SK-N-SH (cell line): ENCODE data around the gene MFAP4. TPM values are rescaled to one million over a fixed set of nuclear protein-coding genes. Genes with fewer than 3 reads are reported as not detected.

Experiments used
- CTCF ChIA-PET: fragments of 300-600, 350-600 bp; formaldehyde crosslinking; extraction: SDS; loops from one replicate; lab custom pipeline; 2021; lab: Yijun Ruan, JAX
- POLR2A ChIA-PET: fragments of 350-600 bp; sonication (Branson Sonifier 250); formaldehyde crosslinking; extraction: SDS; loops from one replicate; lab custom pipeline; 2020; ENCODE audit warnings: antibody characterized with exemption, inconsistent platforms; lab: Yijun Ruan, JAX
- DNase-seq: peaks from one replicate; pipeline ENCODE4 v3.0.0; 2012
- H2AFZ ChIP-seq: fragments of 200-600 bp; sonication (generic); 2 replicates; pipeline ENCODE4 v1.8.1; 2016; ENCODE audit warnings: antibody characterized with exemption, mild to moderate bottlenecking, low read depth
- H3F3A ChIP-seq: fragments of 200-600 bp; sonication (generic); replicated peaks from 2 replicates; pipeline ENCODE3; 2016; ENCODE audit warnings: antibody characterized with exemption, mild to moderate bottlenecking; ENCODE audit not compliant: insufficient read depth
- H3K27ac ChIP-seq, 2 experiments: fragments of 200-500 bp in 1 of 2; fragments of 200-600 bp in 1 of 2; sonication (Bioruptor generic) in 1 of 2; sonication (generic), shearing (Covaris generic) in 1 of 2; 2 replicates each; pipeline versions ENCODE4 v1.5.1 to v1.6.1; 2014 to 2016; ENCODE audit warnings: low read depth in 2 of 2, inconsistent platforms in 1 of 2, low read length in 1 of 2, mild to moderate bottlenecking in 1 of 2, mixed read lengths in 1 of 2
- H3K27me3 ChIP-seq: fragments of 200-600 bp; sonication (generic), shearing (Covaris generic); 2 replicates; pipeline ENCODE4 v1.6.1; 2016; ENCODE audit warnings: mixed run types; ENCODE audit not compliant: insufficient read depth
- H3K36me3 ChIP-seq, 2 experiments: fragments of 200-500 bp in 1 of 2; fragments of 200-600 bp in 1 of 2; sonication (Bioruptor generic) in 1 of 2; sonication (generic) in 1 of 2; replicated peaks in 1 of 2; 2 replicates each; pipeline versions ENCODE3 to v1.5.1; 2014 to 2016; ENCODE audit warnings: low read length in 1 of 2, mild to moderate bottlenecking in 1 of 2; ENCODE audit not compliant: insufficient read depth in 2 of 2, control insufficient read depth in 1 of 2
- H3K4me1 ChIP-seq, 2 experiments: fragments of 200-500 bp in 1 of 2; fragments of 200-600 bp in 1 of 2; sonication (Bioruptor generic) in 1 of 2; sonication (generic), shearing (Covaris generic) in 1 of 2; 2 replicates each; pipeline versions ENCODE4 v1.5.1 to v1.6.1; 2014 to 2016; ENCODE audit warnings: low read depth in 1 of 2, low read length in 1 of 2, mixed run types in 1 of 2; ENCODE audit not compliant: insufficient read depth in 2 of 2, control insufficient read depth in 1 of 2
- H3K4me2 ChIP-seq: fragments of 200-600 bp; sonication (generic), shearing (Covaris generic); 2 replicates; pipeline ENCODE4 v1.6.1; 2017; ENCODE audit warnings: mixed run types
- H3K4me3 ChIP-seq, 2 experiments: fragments of 200-500 bp in 1 of 2; fragments of 200-600 bp in 1 of 2; sonication (Bioruptor generic) in 1 of 2; sonication (generic), shearing (Covaris generic) in 1 of 2; 2 replicates each; pipeline versions ENCODE4 v1.5.1 to v1.8.1; 2014 to 2016; ENCODE audit warnings: low read depth in 2 of 2, inconsistent platforms in 1 of 2, low read length in 1 of 2, mild to moderate bottlenecking in 1 of 2, mixed read lengths in 1 of 2, moderate library complexity in 1 of 2
- H3K79me2 ChIP-seq: fragments of 200-600 bp; sonication (generic); 2 replicates; pipeline ENCODE4 v1.8.1; 2017; ENCODE audit warnings: mild to moderate bottlenecking; ENCODE audit not compliant: insufficient read depth
- H3K9ac ChIP-seq: fragments of 200-600 bp; sonication (generic); 2 replicates; pipeline ENCODE4 v1.6.1; 2017; ENCODE audit warnings: mixed run types
- H3K9me2 ChIP-seq: fragments of 200-600 bp; sonication (generic); 2 replicates; pipeline ENCODE4 v1.6.1; 2017; ENCODE audit warnings: mixed run types
- H3K9me3 ChIP-seq: fragments of 200-600 bp; sonication (generic); 2 replicates; pipeline ENCODE4 v1.6.1; 2017; ENCODE audit warnings: mixed run types, mild to moderate bottlenecking, moderate library complexity
- H4K20me1 ChIP-seq: fragments of 200-600 bp; sonication (generic); 2 replicates; pipeline ENCODE4 v1.6.1; 2017; ENCODE audit warnings: mild to moderate bottlenecking, mixed run types; ENCODE audit not compliant: insufficient read depth
- FOSL2 ChIP-seq: IDR thresholded peaks from 2 replicates; pipeline ENCODE4 v1.4.0; 2012; ENCODE audit warnings: low read depth, mild to moderate bottlenecking, moderate library complexity, borderline replicate concordance
- FOXJ3 ChIP-seq: sonication (generic); formaldehyde crosslinking; IDR thresholded peaks from 2 replicates; pipeline ENCODE4 v1.5.1; 2020; ENCODE audit warnings: mild to moderate bottlenecking, missing genetic modification reagents
- GATA2 ChIP-seq: sonication (generic); formaldehyde crosslinking; IDR thresholded peaks from 2 replicates; pipeline ENCODE4 v1.5.0; 2020; ENCODE audit warnings: mild to moderate bottlenecking, missing genetic modification reagents
- MEF2A ChIP-seq: IDR thresholded peaks from 2 replicates; pipeline ENCODE4 v1.4.0; 2012; ENCODE audit warnings: low read depth, borderline replicate concordance
- RFX5 ChIP-seq: IDR thresholded peaks from 2 replicates; pipeline ENCODE4 v1.6.1; 2012; ENCODE audit warnings: mild to moderate bottlenecking, improper control_type of control experiment, low read length
- TEAD4 ChIP-seq: IDR thresholded peaks from 2 replicates; pipeline ENCODE4 v1.4.0; 2012; ENCODE audit warnings: mild to moderate bottlenecking, borderline replicate concordance; ENCODE audit not compliant: insufficient read depth
- WGBS: methylation state at CpG from one replicate; pipeline ENCODE4 v1.1.6; 2017; ENCODE audit warnings: low lambda C conversion rate; 5-methylcytosine and 5-hydroxymethylcytosine counted together
- polyA plus RNA-seq, 3 experiments: library from polyadenylated mRNA; depleted of rRNA; stranded (reverse); fragments of >200 nt; gene quantifications; 2 replicates each; pipeline ENCODE4 v1.2.3, GENCODE V29; 2012
- TF ChIP-seq, protein P1 (sequence below): fragments of 150-350 bp; IDR thresholded peaks from 2 replicates; pipeline ENCODE4 v1.6.1; 2017; ENCODE audit warnings: antibody characterized with exemption, low read length, low read depth, borderline replicate concordance
- TF ChIP-seq, protein P2 (sequence below): IDR thresholded peaks from 2 replicates; pipeline ENCODE4 v1.4.0; 2012; ENCODE audit warnings: low read depth, borderline replicate concordance

Gene MFAP4
- polyA plus RNA-seq, 1 of the 3 experiments (the other 2 are of a cell fraction), result 120 TPM

GRCh38 chr17:19415311-19415710, 28.3 kb upstream of the MFAP4 start:
- CTCF ChIA-PET, result no interaction called here

DNA sequence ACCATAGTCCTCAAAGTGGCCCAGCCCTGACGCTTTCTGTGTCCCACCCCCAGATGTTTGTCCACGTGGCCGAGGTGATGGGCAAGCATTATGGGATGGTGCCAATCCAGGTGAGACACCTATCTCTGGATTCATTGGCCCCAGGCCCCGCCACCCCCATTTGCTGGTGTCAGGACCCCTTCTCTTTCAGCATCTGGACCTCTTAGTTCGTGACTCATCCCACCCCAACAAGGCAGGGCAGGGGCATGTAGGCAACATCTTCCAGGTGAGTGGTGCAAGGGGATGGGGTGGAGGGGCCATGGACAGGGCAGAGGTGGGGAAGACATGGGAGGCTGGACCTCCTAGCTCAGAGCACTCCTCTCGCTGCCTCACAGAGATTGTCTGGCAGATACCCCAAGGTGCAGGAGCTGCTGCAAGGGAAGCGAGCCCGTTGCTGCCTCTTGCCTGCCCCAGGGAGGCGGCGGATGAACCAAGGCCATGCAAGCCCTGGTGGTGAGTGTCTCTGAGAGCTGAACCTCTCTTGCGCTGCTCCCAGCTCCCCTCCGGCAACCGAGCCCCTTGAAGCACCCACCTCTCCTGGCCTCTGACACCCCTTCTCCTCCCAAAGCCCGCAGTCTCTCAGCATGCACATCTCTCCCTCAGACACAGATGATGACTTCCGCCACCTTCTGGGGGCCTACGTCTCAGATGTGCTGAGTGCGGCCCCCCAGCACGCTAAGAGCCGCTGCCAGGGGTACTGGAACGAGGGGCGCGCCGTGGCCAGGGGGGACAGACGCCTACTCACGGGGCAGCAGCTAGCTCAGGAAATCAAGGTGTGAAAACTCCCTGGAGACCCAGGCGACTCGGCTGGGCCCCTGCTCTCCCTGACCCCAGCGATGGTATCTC, 27.6 kb upstream of the MFAP4 start:
- H3K27ac ChIP-seq, result no peak overlapping the region; a peak in 1 of 4 replicates
- no peaks in the 10 kb centered on the region for H3K9me3 ChIP-seq
- H4K20me1 ChIP-seq, result no peaks in the 10 kb centered on the region
- no peak overlapping the region for H3K9ac ChIP-seq
- H3K4me1 ChIP-seq, result peaks cover 28 to 35% of the 10 kb centered on the region in 2 experiments; a peak in 3 of 4 replicates
- H3K9me2 ChIP-seq, result no peaks in the 10 kb centered on the region
- 88% methylated on average over 13 of the region's 28 CpGs for WGBS
- H3K4me3 ChIP-seq, result no peak overlapping the region
- H3K79me2 ChIP-seq, result peaks cover 4% of the 10 kb centered on the region; the same call in 1 of the 2 replicates
- TF ChIP-seq MEF2A (no peak), GATA2 (CRISPR knock-in tag) (no peak), FOXJ3 (no peak), RFX5 (no peak)
- H3K27me3 ChIP-seq, result no peaks in the 10 kb centered on the region
- no peak overlapping the region for H3K4me2 ChIP-seq
- ChIA-PET POLR2A (interaction anchor here (1.0 kb wide), 1 partner anchor 13 kb away, joined by 3 read pairs; no protein-coding TSS in a partner anchor), CTCF (interaction anchor here (1.3 to 7.4 kb wide), 2 partner anchors 33 to 51 kb away, joined by 5 to 79 read pairs; partner anchors contain the start of gene B9D1)
- no peak overlapping the region for H2AFZ ChIP-seq
- peaks cover 0 to 12% of the 10 kb centered on the region in 2 experiments for H3K36me3 ChIP-seq
- H3F3A ChIP-seq, result peaks cover 31% of the 10 kb centered on the region
- no peak for DNase-seq

More at GRCh38 chr17:19415311-19415710, 28.3 kb upstream of the MFAP4 start:
- Histone ChIP-seq H3K4me2 (no peak overlapping the region), H3K79me2 (peaks cover 4% of the 10 kb centered on the region; the same call in 1 of the 2 replicates), H3K9me2 (no peaks in the 10 kb centered on the region), H3K36me3 (peaks cover 0 to 12% of the 10 kb centered on the region in 2 experiments), H3F3A (peaks cover 26% of the 10 kb centered on the region), H3K4me3 (no peak overlapping the region), H3K4me1 (peaks cover 21 to 29% of the 10 kb centered on the region in 2 experiments; a peak in 3 of 4 replicates), H3K9ac (no peak overlapping the region), H3K27me3 (no peaks in the 10 kb centered on the region), H3K9me3 (no peaks in the 10 kb centered on the region), H3K27ac (no peak overlapping the region), H4K20me1 (no peaks in the 10 kb centered on the region), H2AFZ (no peak overlapping the region)
- POLR2A ChIA-PET, result interaction anchor here (0.6 kb wide), 1 partner anchor 8 kb away, joined by 3 read pairs; no protein-coding TSS in a partner anchor
- TF ChIP-seq FOSL2, result no peak
- TF ChIP-seq, protein P1, sequence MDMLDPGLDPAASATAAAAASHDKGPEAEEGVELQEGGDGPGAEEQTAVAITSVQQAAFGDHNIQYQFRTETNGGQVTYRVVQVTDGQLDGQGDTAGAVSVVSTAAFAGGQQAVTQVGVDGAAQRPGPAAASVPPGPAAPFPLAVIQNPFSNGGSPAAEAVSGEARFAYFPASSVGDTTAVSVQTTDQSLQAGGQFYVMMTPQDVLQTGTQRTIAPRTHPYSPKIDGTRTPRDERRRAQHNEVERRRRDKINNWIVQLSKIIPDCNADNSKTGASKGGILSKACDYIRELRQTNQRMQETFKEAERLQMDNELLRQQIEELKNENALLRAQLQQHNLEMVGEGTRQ, result no peak
- no peak for TF ChIP-seq TEAD4
- TF ChIP-seq, protein P2, sequence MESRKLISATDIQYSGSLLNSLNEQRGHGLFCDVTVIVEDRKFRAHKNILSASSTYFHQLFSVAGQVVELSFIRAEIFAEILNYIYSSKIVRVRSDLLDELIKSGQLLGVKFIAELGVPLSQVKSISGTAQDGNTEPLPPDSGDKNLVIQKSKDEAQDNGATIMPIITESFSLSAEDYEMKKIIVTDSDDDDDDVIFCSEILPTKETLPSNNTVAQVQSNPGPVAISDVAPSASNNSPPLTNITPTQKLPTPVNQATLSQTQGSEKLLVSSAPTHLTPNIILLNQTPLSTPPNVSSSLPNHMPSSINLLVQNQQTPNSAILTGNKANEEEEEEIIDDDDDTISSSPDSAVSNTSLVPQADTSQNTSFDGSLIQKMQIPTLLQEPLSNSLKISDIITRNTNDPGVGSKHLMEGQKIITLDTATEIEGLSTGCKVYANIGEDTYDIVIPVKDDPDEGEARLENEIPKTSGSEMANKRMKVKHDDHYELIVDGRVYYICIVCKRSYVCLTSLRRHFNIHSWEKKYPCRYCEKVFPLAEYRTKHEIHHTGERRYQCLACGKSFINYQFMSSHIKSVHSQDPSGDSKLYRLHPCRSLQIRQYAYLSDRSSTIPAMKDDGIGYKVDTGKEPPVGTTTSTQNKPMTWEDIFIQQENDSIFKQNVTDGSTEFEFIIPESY, result no peak
- DNase-seq, result no peak
- 88% methylated on average over 12 of the region's 13 CpGs for WGBS
